ENCODE data around the gene GEMIN7. TPM values are rescaled to one million over a fixed set of nuclear protein-coding genes. Genes with fewer than 3 reads are reported as not detected.

The GEMIN7 gene

GRCh38 chr19:45139286-45140143, 60.5 kb downstream of the GEMIN7 start:
- no peak overlapping the region for H4K5ac ChIP-seq (ENCODE audit: low read length)
- H2BK120ac ChIP-seq (ENCODE audit: low read depth, low read length): no peak overlapping the region
- peaks cover 2% of the 10 kb centered on the region for H3K79me1 ChIP-seq (ENCODE audit: low read length)
- H3K23ac ChIP-seq (ENCODE audit: low read length): no peak overlapping the region
- H3K27ac ChIP-seq (ENCODE audit: low read depth, low read length): no peak overlapping the region
- H2AK5ac ChIP-seq (ENCODE audit: low read length): no peak overlapping the region
- H3K4ac ChIP-seq (ENCODE audit: low read depth, low read length): no peak overlapping the region
- no peak overlapping the region for H4K8ac ChIP-seq (ENCODE audit: low read depth, low read length)
- no CpG with 5 or more reads among the region's 24 CpGs for WGBS (ENCODE audit: extremely low coverage, insufficient coverage, low lambda C conversion rate)
- H3K4me1 ChIP-seq (ENCODE audit: control insufficient read depth, low read depth, low read length): no peaks in the 10 kb centered on the region
- no peak overlapping the region for H3K18ac ChIP-seq (ENCODE audit: low read length)
- no peaks in the 10 kb centered on the region for H3K79me2 ChIP-seq (ENCODE audit: control insufficient read depth, insufficient read depth, low read length)
- no peak overlapping the region for H3K9ac ChIP-seq (ENCODE audit: low read length)
- H2BK15ac ChIP-seq (replicated peaks; ENCODE audit: low read depth): no peak overlapping the region
- H3K27me3 ChIP-seq (ENCODE audit: insufficient read depth, low read length, poor library complexity): no peaks in the 10 kb centered on the region
- H3K36me3 ChIP-seq (ENCODE audit: control insufficient read depth, insufficient read depth, low read length): peaks cover 1% of the 10 kb centered on the region
- no peak for DNase-seq
- no peak overlapping the region for H3K56ac ChIP-seq (ENCODE audit: low read length)
- H2BK5ac ChIP-seq (ENCODE audit: low read length): no peak overlapping the region
- no peak overlapping the region for H3K4me3 ChIP-seq (ENCODE audit: low read length)
- H3K4me2 ChIP-seq (ENCODE audit: low read length): no peak overlapping the region

GRCh38 chr19:45140144-45140503, 61.1 kb downstream of the GEMIN7 start:
- H3K79me2 ChIP-seq (ENCODE audit: control insufficient read depth, insufficient read depth, low read length): no peaks in the 10 kb centered on the region
- H2BK15ac ChIP-seq (replicated peaks; ENCODE audit: low read depth): no peak overlapping the region
- no peaks in the 10 kb centered on the region for H3K4me1 ChIP-seq (ENCODE audit: control insufficient read depth, low read depth, low read length)
- peaks cover 1% of the 10 kb centered on the region for H3K36me3 ChIP-seq (ENCODE audit: control insufficient read depth, insufficient read depth, low read length)
- H3K27ac ChIP-seq (ENCODE audit: low read depth, low read length): no peak overlapping the region
- H3K27me3 ChIP-seq (ENCODE audit: insufficient read depth, low read length, poor library complexity): no peaks in the 10 kb centered on the region
- H3K56ac ChIP-seq (ENCODE audit: low read length): no peak overlapping the region
- WGBS (ENCODE audit: extremely low coverage, insufficient coverage, low lambda C conversion rate): no CpG with 5 or more reads among the region's 8 CpGs
- H3K18ac ChIP-seq (ENCODE audit: low read length): no peak overlapping the region
- no peak overlapping the region for H4K5ac ChIP-seq (ENCODE audit: low read length)
- H3K4me2 ChIP-seq (ENCODE audit: low read length): no peak overlapping the region
- H3K79me1 ChIP-seq (ENCODE audit: low read length): no peaks in the 10 kb centered on the region
- H3K4ac ChIP-seq (ENCODE audit: low read depth, low read length): no peak overlapping the region
- no peak overlapping the region for H2BK120ac ChIP-seq (ENCODE audit: low read depth, low read length)
- H4K8ac ChIP-seq (ENCODE audit: low read depth, low read length): no peak overlapping the region
- H2BK5ac ChIP-seq (ENCODE audit: low read length): no peak overlapping the region
- no peak overlapping the region for H3K4me3 ChIP-seq (ENCODE audit: low read length)
- no peak overlapping the region for H2AK5ac ChIP-seq (ENCODE audit: low read length)
- H3K9ac ChIP-seq (ENCODE audit: low read length): no peak overlapping the region
- no peak for DNase-seq
- H3K23ac ChIP-seq (ENCODE audit: low read length): no peak overlapping the region

- Histone ChIP-seq H3K4me3 (ENCODE audit: low read length) (no peak overlapping the region), H3K18ac (ENCODE audit: low read length) (no peak overlapping the region), H4K8ac (ENCODE audit: low read depth, low read length) (no peak overlapping the region), H3K23ac (ENCODE audit: low read length) (no peak overlapping the region), H2BK5ac (ENCODE audit: low read length) (no peak overlapping the region), H4K5ac (ENCODE audit: low read length) (no peak overlapping the region), H3K36me3 (ENCODE audit: control insufficient read depth, insufficient read depth, low read length) (peaks cover 1% of the 10 kb centered on the region), H3K4me2 (ENCODE audit: low read length) (no peak overlapping the region), H3K4ac (ENCODE audit: low read depth, low read length) (no peak overlapping the region), H2BK120ac (ENCODE audit: low read depth, low read length) (no peak overlapping the region), H3K56ac (ENCODE audit: low read length) (no peak overlapping the region), H2BK15ac (replicated peaks; ENCODE audit: low read depth) (no peak overlapping the region), H3K27ac (ENCODE audit: low read depth, low read length) (no peak overlapping the region), H3K27me3 (ENCODE audit: insufficient read depth, low read length, poor library complexity) (no peaks in the 10 kb centered on the region), H2AK5ac (ENCODE audit: low read length) (no peak overlapping the region), H3K4me1 (ENCODE audit: control insufficient read depth, low read depth, low read length) (no peaks in the 10 kb centered on the region), H3K79me2 (ENCODE audit: control insufficient read depth, insufficient read depth, low read length) (no peaks in the 10 kb centered on the region), H3K9ac (ENCODE audit: low read length) (no peak overlapping the region), H3K79me1 (ENCODE audit: low read length) (no peaks in the 10 kb centered on the region)
- WGBS (ENCODE audit: extremely low coverage, insufficient coverage, low lambda C conversion rate): no CpG with 5 or more reads among the region's 11 CpGs
- no peak for DNase-seq
These were observed 61.5 kb downstream of the GEMIN7 start for GRCh38 chr19:45140533-45140932.

Small RNAs within 50 kb of the gene (small RNA-seq; reads per million reads assigned to genes)
- not detected for gene RNU6-611P (ENCODE audit: insufficient read depth)

Measured in mesendoderm (in vitro differentiated cells).